Panc1 (cell line): Measurements from ENCODE around the gene DCLK2. TPM values are rescaled to one million over a fixed set of nuclear protein-coding genes. Genes with fewer than 3 reads are reported as not detected.

Experiments
- ATAC-seq: fragments of 200-7000 bp; cut with Tn5 transposase; 2 replicates; pipeline ENCODE4 v1.9.1; 2020; ENCODE audit warnings: mild to moderate bottlenecking, moderate library complexity
- BruUV-seq: library from RNA; stranded (reverse); fragments of 400-500 nt; replicated peaks from 2 replicates; lab custom pipeline; 2021; lab: Mats Ljungman, UMichigan
- CTCF ChIA-PET: fragments of 300-600 bp; sonication (Branson Sonifier 250); formaldehyde crosslinking; loops from one replicate; lab custom pipeline; 2022; ENCODE audit warnings: antibody characterized with exemption; lab: Charles Lee
- POLR2A ChIA-PET: fragments of 300-600 bp; sonication (Branson Sonifier 250); formaldehyde crosslinking; loops from one replicate; lab custom pipeline; 2022; ENCODE audit warnings: antibody characterized with exemption; lab: Charles Lee
- DNase-seq: peaks from one replicate; pipeline ENCODE4 v3.0.0-alpha.2; 2010; ENCODE audit warnings: low read depth, low spot score
- H3K27ac ChIP-seq: 2 replicates; pipeline ENCODE4 v1.5.1; 2011; ENCODE audit warnings: mild to moderate bottlenecking, low read length, inconsistent platforms
- H3K27me3 ChIP-seq: fragments of 200-500 bp; sonication (Bioruptor generic); 2 replicates; pipeline ENCODE4 v1.6.0; 2014; ENCODE audit warnings: low read length, inconsistent platforms; ENCODE audit not compliant: control insufficient read depth, insufficient read depth
- H3K36me3 ChIP-seq: fragments of 200-500 bp; sonication (Bioruptor generic); 2 replicates; pipeline ENCODE4 v1.5.1; 2014; ENCODE audit warnings: inconsistent platforms, mild to moderate bottlenecking, low read length, moderate library complexity; ENCODE audit not compliant: control insufficient read depth, insufficient read depth
- H3K4me1 ChIP-seq: 2 replicates; pipeline ENCODE4 v1.5.1; 2011; ENCODE audit warnings: inconsistent platforms, mild to moderate bottlenecking, low read length, moderate library complexity; ENCODE audit not compliant: control insufficient read depth, insufficient read depth
- H3K4me3 ChIP-seq, 2 experiments: 2 replicates each; pipeline ENCODE4 v1.5.1; 2011 to 2012; ENCODE audit warnings: low read depth in 2 of 2, low read length in 2 of 2, mild to moderate bottlenecking in 2 of 2, inconsistent platforms in 1 of 2, moderate library complexity in 1 of 2
- H3K9me3 ChIP-seq: fragments of 200-500 bp; sonication (Bioruptor generic); 2 replicates; pipeline ENCODE4 v1.5.1; 2014; ENCODE audit warnings: low read depth, mild to moderate bottlenecking, inconsistent platforms, low read length, moderate library complexity; ENCODE audit not compliant: control insufficient read depth, insufficient read depth
- CTCF ChIP-seq: fragments of 450-650 bp; IDR thresholded peaks from 2 replicates; pipeline ENCODE4 v1.5.1; 2017; ENCODE audit warnings: mild to moderate bottlenecking
- POLR2AphosphoS5 ChIP-seq: IDR thresholded peaks from 2 replicates; pipeline ENCODE4 v1.6.1; 2012; ENCODE audit warnings: mild to moderate bottlenecking, low read depth, low read length, moderate library complexity
- REST ChIP-seq, 2 experiments: IDR thresholded peaks; 2 replicates each; pipeline ENCODE4 v1.6.1; 2011 to 2012; ENCODE audit warnings: low read depth in 2 of 2, control low read depth in 1 of 2, low read length in 1 of 2, mild to moderate bottlenecking in 1 of 2, moderate library complexity in 1 of 2; ENCODE audit not compliant: insufficient read depth in 1 of 2
- SIN3A ChIP-seq: IDR thresholded peaks from 2 replicates; pipeline ENCODE4 v1.6.1; 2012; ENCODE audit warnings: low read depth, mild to moderate bottlenecking, low read length, moderate library complexity, borderline replicate concordance; ENCODE audit not compliant: insufficient read depth
- TCF7L2 ChIP-seq: IDR thresholded peaks from 2 replicates; pipeline ENCODE4 v1.6.1; 2011; ENCODE audit warnings: mild to moderate bottlenecking, low read depth, low read length, inconsistent platforms
- in situ Hi-C: cut with HindIII; loops from 2 replicates; pipeline ENCODE4 v1.10.0; 2016; ENCODE audit warnings: low sequenced_read_pairs, low pct_unique_long_range_greater_than_20kb
- intact Hi-C: fragments of 100-400 bp; cut with micrococcal nuclease; formaldehyde crosslinking; loops from one replicate; pipeline ENCODE4 v1.10.0; 2022; ENCODE audit not compliant: unreplicated experiment
- total RNA-seq: library from RNA; stranded (reverse); gene quantifications from one replicate; pipeline ENCODE4 v1.2.1, GENCODE V29; 2021; ENCODE audit not compliant: unreplicated experiment

Gene DCLK2
- total RNA-seq, 1 experiment from 2014 or later = 9.5 TPM

GRCh38 chr4:150065740-150066139, 12.5 kb upstream of the DCLK2 start:
- POLR2A ChIA-PET = no interaction called here
- no TSS peak for BruUV-seq
- Histone ChIP-seq H3K27ac (no peak overlapping the region), H3K4me3 (no peak overlapping the region), H3K27me3 (no peaks in the 10 kb centered on the region), H3K36me3 (no peaks in the 10 kb centered on the region), H3K4me1 (0 out of 2 replicates have a peak, but pooled peaks cover 2% of the 10 kb centered on the region), H3K9me3 (peaks cover 4% of the 10 kb centered on the region; the same call in 1 of the 2 replicates)
- TF ChIP-seq REST (IDR thresholded peaks at IDR 0.05; ENCODE audit: insufficient read depth in 1 of 2, low read depth in 2 of 2, low read length in 1 of 2) = no peak
- no peak for TF ChIP-seq TCF7L2
- TF ChIP-seq SIN3A = no peak
- no peak for TF ChIP-seq CTCF
- no peak for TF ChIP-seq POLR2AphosphoS5
- DNase-seq (no peak), ATAC-seq (no peak)
- intact Hi-C loops (no loop called here), in situ Hi-C loops (no loop called here)
- CTCF ChIA-PET = no interaction called here

- peaks cover 4% of the 10 kb centered on the region; the same call in 1 of the 2 replicates for H3K9me3 ChIP-seq
These were observed 10.4 kb upstream of the DCLK2 start for GRCh38 chr4:150067859-150068258.

More at GRCh38 chr4:150067859-150068258, 10.4 kb upstream of the DCLK2 start:
- in situ Hi-C loops (no loop called here), intact Hi-C loops (no loop called here)
- DNase-seq (no peak), ATAC-seq (no peak)
- Histone ChIP-seq H3K27ac (no peak overlapping the region), H3K4me3 (no peak overlapping the region), H3K27me3 (no peaks in the 10 kb centered on the region), H3K36me3 (no peaks in the 10 kb centered on the region), H3K4me1 (0 out of 2 replicates have a peak, but pooled peaks cover 2% of the 10 kb centered on the region)
- CTCF ChIA-PET = no interaction called here
- no peak for TF ChIP-seq REST (IDR thresholded peaks at IDR 0.05; ENCODE audit: insufficient read depth in 1 of 2, low read depth in 2 of 2, low read length in 1 of 2)
- BruUV-seq = no TSS peak
- POLR2A ChIA-PET = no interaction called here
